GM12865 (cell line): ENCODE results near the gene UBC.
A peak's percentile ranks its signal among the peaks of the same experiment; 100 is the strongest.
"Not testable (repeated sequence)": the region's sequence is repeated elsewhere in the genome, so short reads cannot be mapped to it uniquely, and the experiment has no call there.

Experiments used
- DNase-seq: peaks from one replicate; pipeline ENCODE4 v3.0.0; 2010; ENCODE audit warnings: low read depth
- H3K4me3 ChIP-seq: 2 replicates; pipeline ENCODE4 v1.5.1; 2011; ENCODE audit warnings: mild to moderate bottlenecking, low read depth, low read length, control low read depth
- CTCF ChIP-seq: IDR thresholded peaks from 2 replicates; pipeline ENCODE4 v1.5.1; 2011; ENCODE audit warnings: low read length, control low read depth, low read depth, inconsistent platforms; ENCODE audit not compliant: insufficient read depth; ENCODE audit errors: missing control alignments

UBC gene

GRCh38 chr12:124893792-124894516 is 20.5 kb downstream of the UBC start:
- TF ChIP-seq CTCF: no peak
- DNase-seq: peak; percentile 55
- H3K4me3 ChIP-seq: no peak overlapping the region

- no peak for DNase-seq
- no peak for TF ChIP-seq CTCF
- no peak overlapping the region for H3K4me3 ChIP-seq
These were observed 26.2 kb downstream of the UBC start for GRCh38 chr12:124888260-124888659.

- not testable (repeated sequence) for DNase-seq, H3K4me3 ChIP-seq
These were observed 26.7 kb downstream of the UBC start for GRCh38 chr12:124887766-124888165.

- no peak for TF ChIP-seq CTCF
- no peak overlapping the region for H3K4me3 ChIP-seq
- peak; percentile 84 for DNase-seq
These were observed 29.6 kb downstream of the UBC start for GRCh38 chr12:124884587-124885438.

GRCh38 chr12:124883263-124884130 is 31.0 kb downstream of the UBC start:
- no peak for TF ChIP-seq CTCF
- DNase-seq: no peak
- no peak overlapping the region for H3K4me3 ChIP-seq

- TF ChIP-seq CTCF: no peak
- DNase-seq: no peak
- no peak overlapping the region for H3K4me3 ChIP-seq
These were observed 33.3 kb downstream of the UBC start for GRCh38 chr12:124881123-124881522.

- DNase-seq, H3K4me3 ChIP-seq: not testable (repeated sequence)
These were observed 34.1 kb downstream of the UBC start for GRCh38 chr12:124880335-124880734.
